Neural cell (in vitro differentiated cells): ENCODE measurements around the gene SVOP. TPM values are rescaled to one million over a fixed set of nuclear protein-coding genes. Genes with fewer than 3 reads are reported as not detected.

Experiments
- H2AFZ ChIP-seq: fragments of 200-600, 300-800 bp; sonication (generic), shearing (Covaris generic); 2 replicates; pipeline ENCODE4 v1.6.0; 2014; ENCODE audit warnings: low read depth, mild to moderate bottlenecking, antibody characterized with exemption, low read length, moderate library complexity
- H3F3A ChIP-seq: fragments of 200-600 bp; shearing (Covaris generic); 2 replicates; pipeline ENCODE4 v1.6.1; 2016; ENCODE audit warnings: mild to moderate bottlenecking, moderate library complexity, mixed read lengths, antibody characterized with exemption, low read length; ENCODE audit not compliant: insufficient read depth, poor library complexity, severe bottlenecking
- H3K27ac ChIP-seq: fragments of 200-600, 300-800 bp; sonication (generic), shearing (Covaris generic); 2 replicates; pipeline ENCODE4 v1.5.1; 2014; ENCODE audit warnings: mild to moderate bottlenecking, low read length, moderate library complexity
- H3K27me3 ChIP-seq: fragments of 300-800, 200-600 bp; sonication (generic), shearing (Covaris generic); 2 replicates; pipeline ENCODE4 v1.6.0; 2014; ENCODE audit warnings: mild to moderate bottlenecking, low read depth, low read length, moderate library complexity; ENCODE audit not compliant: insufficient read depth
- H3K36me3 ChIP-seq: fragments of 300-800, 200-600 bp; sonication (generic), shearing (Covaris generic); 2 replicates; pipeline ENCODE4 v1.5.1; 2014; ENCODE audit warnings: mild to moderate bottlenecking, antibody characterized with exemption, low read length, moderate library complexity; ENCODE audit not compliant: insufficient read depth
- H3K4me2 ChIP-seq: fragments of 300-800, 200-600 bp; sonication (generic), shearing (Covaris generic); 2 replicates; pipeline ENCODE4 v1.6.0; 2014; ENCODE audit warnings: mild to moderate bottlenecking, low read length
- H3K4me3 ChIP-seq: fragments of 300-800, 200-600 bp; sonication (generic), shearing (Covaris generic); 2 replicates; pipeline ENCODE4 v1.5.1; 2014; ENCODE audit warnings: mild to moderate bottlenecking, low read length, moderate library complexity
- H3K79me2 ChIP-seq: fragments of 200-600 bp; shearing (Covaris generic); replicated peaks from 2 replicates; pipeline ENCODE4 v1.6.0; 2014; ENCODE audit warnings: mild to moderate bottlenecking, low read length, moderate library complexity; ENCODE audit not compliant: insufficient read depth
- H3K9ac ChIP-seq: fragments of 300-800, 200-600 bp; sonication (generic), shearing (Covaris generic); 2 replicates; pipeline ENCODE4 v1.6.1; 2016; ENCODE audit warnings: mild to moderate bottlenecking, low read length, mixed read lengths
- H3K9me2 ChIP-seq: fragments of 200-600 bp; shearing (Covaris generic); 2 replicates; pipeline ENCODE4 v1.6.1; 2016; ENCODE audit warnings: mild to moderate bottlenecking, low read length, mixed read lengths; ENCODE audit not compliant: insufficient read depth
- H3K9me3 ChIP-seq: fragments of 200-600, 300-800 bp; sonication (generic), shearing (Covaris generic); 2 replicates; pipeline ENCODE4 v1.6.1; 2016; ENCODE audit warnings: mild to moderate bottlenecking, mixed run types, low read length, moderate library complexity, mixed read lengths
- H4K20me1 ChIP-seq: fragments of 200-600 bp; shearing (Covaris generic); 2 replicates; pipeline ENCODE4 v1.6.1; 2016; ENCODE audit warnings: mild to moderate bottlenecking, mixed run types; ENCODE audit not compliant: insufficient read depth
- EP300 ChIP-seq: fragments of 450-650 bp; conservative IDR thresholded peaks from 2 replicates; pipeline ENCODE4 v1.6.1; 2014; ENCODE audit warnings: antibody characterized with exemption, mild to moderate bottlenecking, moderate library complexity; ENCODE audit not compliant: poor library complexity, severe bottlenecking
- EZH2 ChIP-seq: fragments of 200-600, 300-800 bp; shearing (Covaris generic), sonication (generic); IDR thresholded peaks from 2 replicates; pipeline ENCODE4 v1.6.1; 2014; ENCODE audit warnings: antibody characterized with exemption, low read length, borderline replicate concordance, mild to moderate bottlenecking; ENCODE audit not compliant: insufficient read depth, poor library complexity, severe bottlenecking
- MXI1 ChIP-seq: fragments of 450-650 bp; conservative IDR thresholded peaks from 2 replicates; pipeline ENCODE4 v1.6.1; 2014; ENCODE audit warnings: antibody characterized with exemption, mild to moderate bottlenecking; ENCODE audit not compliant: poor library complexity, severe bottlenecking
- POLR2AphosphoS5 ChIP-seq: IDR thresholded peaks from 2 replicates; pipeline ENCODE4 v1.6.1; 2012
- RAD21 ChIP-seq: fragments of 450-650 bp; conservative IDR thresholded peaks from 2 replicates; pipeline ENCODE4 v1.6.1; 2014; ENCODE audit warnings: antibody characterized with exemption, mild to moderate bottlenecking, moderate library complexity
- SMC3 ChIP-seq: fragments of 450-650 bp; conservative IDR thresholded peaks from 2 replicates; pipeline ENCODE4 v1.6.1; 2014; ENCODE audit warnings: antibody characterized with exemption, mild to moderate bottlenecking, moderate library complexity; ENCODE audit not compliant: poor library complexity
- TAF1 ChIP-seq: IDR thresholded peaks from 2 replicates; pipeline ENCODE4 v1.6.1; 2012; ENCODE audit warnings: low read depth
- polyA plus RNA-seq: library from polyadenylated mRNA; depleted of rRNA; stranded (reverse); fragments of >200 nt; gene quantifications from 2 replicates; pipeline ENCODE4 v1.2.3, GENCODE V29; 2014
- TF ChIP-seq, protein P1 (sequence below): fragments of 450-650 bp; IDR thresholded peaks from 2 replicates; pipeline ENCODE4 v1.5.1; 2014; ENCODE audit warnings: antibody characterized with exemption, mild to moderate bottlenecking, moderate library complexity; ENCODE audit not compliant: poor library complexity, severe bottlenecking
- TF ChIP-seq, protein P2 (sequence below): IDR thresholded peaks from 2 replicates; pipeline ENCODE4 v1.6.1; 2012; ENCODE audit warnings: borderline replicate concordance

SVOP gene
- polyA plus RNA-seq, 1 donor from 2014 or later: 41.3 TPM

DNA sequence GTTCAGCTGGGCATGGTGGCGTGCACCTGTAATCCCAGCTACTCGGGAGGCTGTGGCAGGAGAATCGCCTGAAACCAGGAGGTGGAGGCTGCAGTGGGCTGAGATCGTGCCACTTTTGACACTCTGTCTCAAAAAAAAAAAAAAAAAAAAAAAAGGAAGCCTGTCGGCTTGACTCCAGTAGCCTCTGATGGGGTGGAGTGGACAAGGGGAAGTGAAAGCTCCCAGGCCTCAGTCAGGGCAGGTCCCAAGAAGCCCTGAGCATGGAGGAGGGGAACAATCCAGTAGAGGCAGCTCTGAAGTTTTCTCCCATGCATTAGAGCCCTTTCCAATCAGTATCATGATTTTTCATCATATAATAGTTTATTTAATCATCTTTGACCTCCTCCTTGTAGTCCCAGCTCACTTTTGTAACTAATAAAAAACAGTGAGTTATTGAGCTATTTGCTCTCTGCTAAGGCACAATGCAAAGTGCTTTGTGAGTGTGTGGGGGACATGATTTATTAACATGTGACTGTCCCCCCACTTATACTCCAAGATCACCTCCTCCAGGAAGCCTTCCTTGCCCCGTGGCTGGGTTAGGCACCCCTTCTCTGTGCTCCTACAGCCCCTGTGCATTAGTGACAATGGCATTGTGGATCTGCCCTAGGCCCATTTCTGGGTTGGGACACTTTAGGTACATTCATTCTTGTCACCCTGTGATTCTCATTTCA is 158.8 kb downstream of the SVOP start:
- H3K27ac ChIP-seq: no peak overlapping the region
- no peak for TF ChIP-seq MXI1
- H4K20me1 ChIP-seq: no peaks in the 10 kb centered on the region
- H3K9me2 ChIP-seq: no peaks in the 10 kb centered on the region
- no peaks in the 10 kb centered on the region for H3K27me3 ChIP-seq
- H3K79me2 ChIP-seq: no peaks in the 10 kb centered on the region
- no peak overlapping the region for H2AFZ ChIP-seq
- H3K36me3 ChIP-seq: no peaks in the 10 kb centered on the region
- H3K4me3 ChIP-seq: no peak overlapping the region
- H3F3A ChIP-seq: no peaks in the 10 kb centered on the region
- no peak overlapping the region for H3K4me2 ChIP-seq
- no peaks in the 10 kb centered on the region for H3K9me3 ChIP-seq
- no peak overlapping the region for H3K9ac ChIP-seq

DNA sequence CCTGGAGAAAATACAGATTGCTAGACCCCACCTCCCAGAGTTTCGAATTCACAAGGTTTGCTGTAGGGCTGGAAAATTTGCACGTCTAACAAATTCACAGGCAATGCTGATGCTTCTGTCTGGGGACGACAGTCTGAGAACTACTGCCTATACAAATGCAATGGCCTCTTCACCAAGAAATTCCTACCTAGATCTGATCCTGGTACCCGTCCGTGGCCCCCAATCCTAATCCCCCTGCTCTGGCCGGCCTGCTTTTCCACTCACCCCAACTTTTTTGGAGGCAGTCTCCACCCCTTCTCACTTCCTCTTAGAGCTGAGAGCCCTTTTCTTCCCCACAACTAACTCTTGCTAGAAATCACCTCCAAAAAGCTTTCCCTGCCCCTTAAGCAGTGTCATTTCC is 160.4 kb downstream of the SVOP start:
- TF ChIP-seq, protein P1, sequence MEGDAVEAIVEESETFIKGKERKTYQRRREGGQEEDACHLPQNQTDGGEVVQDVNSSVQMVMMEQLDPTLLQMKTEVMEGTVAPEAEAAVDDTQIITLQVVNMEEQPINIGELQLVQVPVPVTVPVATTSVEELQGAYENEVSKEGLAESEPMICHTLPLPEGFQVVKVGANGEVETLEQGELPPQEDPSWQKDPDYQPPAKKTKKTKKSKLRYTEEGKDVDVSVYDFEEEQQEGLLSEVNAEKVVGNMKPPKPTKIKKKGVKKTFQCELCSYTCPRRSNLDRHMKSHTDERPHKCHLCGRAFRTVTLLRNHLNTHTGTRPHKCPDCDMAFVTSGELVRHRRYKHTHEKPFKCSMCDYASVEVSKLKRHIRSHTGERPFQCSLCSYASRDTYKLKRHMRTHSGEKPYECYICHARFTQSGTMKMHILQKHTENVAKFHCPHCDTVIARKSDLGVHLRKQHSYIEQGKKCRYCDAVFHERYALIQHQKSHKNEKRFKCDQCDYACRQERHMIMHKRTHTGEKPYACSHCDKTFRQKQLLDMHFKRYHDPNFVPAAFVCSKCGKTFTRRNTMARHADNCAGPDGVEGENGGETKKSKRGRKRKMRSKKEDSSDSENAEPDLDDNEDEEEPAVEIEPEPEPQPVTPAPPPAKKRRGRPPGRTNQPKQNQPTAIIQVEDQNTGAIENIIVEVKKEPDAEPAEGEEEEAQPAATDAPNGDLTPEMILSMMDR: no peak
- TF ChIP-seq MXI1 (no peak), EP300 (no peak), POLR2AphosphoS5 (no peak), RAD21 (no peak), EZH2 (no peak), SMC3 (no peak), TAF1 (no peak)
- TF ChIP-seq, protein P2, sequence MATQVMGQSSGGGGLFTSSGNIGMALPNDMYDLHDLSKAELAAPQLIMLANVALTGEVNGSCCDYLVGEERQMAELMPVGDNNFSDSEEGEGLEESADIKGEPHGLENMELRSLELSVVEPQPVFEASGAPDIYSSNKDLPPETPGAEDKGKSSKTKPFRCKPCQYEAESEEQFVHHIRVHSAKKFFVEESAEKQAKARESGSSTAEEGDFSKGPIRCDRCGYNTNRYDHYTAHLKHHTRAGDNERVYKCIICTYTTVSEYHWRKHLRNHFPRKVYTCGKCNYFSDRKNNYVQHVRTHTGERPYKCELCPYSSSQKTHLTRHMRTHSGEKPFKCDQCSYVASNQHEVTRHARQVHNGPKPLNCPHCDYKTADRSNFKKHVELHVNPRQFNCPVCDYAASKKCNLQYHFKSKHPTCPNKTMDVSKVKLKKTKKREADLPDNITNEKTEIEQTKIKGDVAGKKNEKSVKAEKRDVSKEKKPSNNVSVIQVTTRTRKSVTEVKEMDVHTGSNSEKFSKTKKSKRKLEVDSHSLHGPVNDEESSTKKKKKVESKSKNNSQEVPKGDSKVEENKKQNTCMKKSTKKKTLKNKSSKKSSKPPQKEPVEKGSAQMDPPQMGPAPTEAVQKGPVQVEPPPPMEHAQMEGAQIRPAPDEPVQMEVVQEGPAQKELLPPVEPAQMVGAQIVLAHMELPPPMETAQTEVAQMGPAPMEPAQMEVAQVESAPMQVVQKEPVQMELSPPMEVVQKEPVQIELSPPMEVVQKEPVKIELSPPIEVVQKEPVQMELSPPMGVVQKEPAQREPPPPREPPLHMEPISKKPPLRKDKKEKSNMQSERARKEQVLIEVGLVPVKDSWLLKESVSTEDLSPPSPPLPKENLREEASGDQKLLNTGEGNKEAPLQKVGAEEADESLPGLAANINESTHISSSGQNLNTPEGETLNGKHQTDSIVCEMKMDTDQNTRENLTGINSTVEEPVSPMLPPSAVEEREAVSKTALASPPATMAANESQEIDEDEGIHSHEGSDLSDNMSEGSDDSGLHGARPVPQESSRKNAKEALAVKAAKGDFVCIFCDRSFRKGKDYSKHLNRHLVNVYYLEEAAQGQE: no peak
- H3K4me3 ChIP-seq: no peak overlapping the region
- no peaks in the 10 kb centered on the region for H3K9me3 ChIP-seq
- H3K9ac ChIP-seq: no peak overlapping the region
- H2AFZ ChIP-seq: no peak overlapping the region
- no peaks in the 10 kb centered on the region for H3F3A ChIP-seq
- no peaks in the 10 kb centered on the region for H3K9me2 ChIP-seq
- no peaks in the 10 kb centered on the region for H3K27me3 ChIP-seq
- no peaks in the 10 kb centered on the region for H4K20me1 ChIP-seq
- H3K36me3 ChIP-seq: no peaks in the 10 kb centered on the region
- no peak overlapping the region for H3K4me2 ChIP-seq
- peaks cover 9% of the 10 kb centered on the region for H3K79me2 ChIP-seq
- no peak overlapping the region for H3K27ac ChIP-seq

DNA sequence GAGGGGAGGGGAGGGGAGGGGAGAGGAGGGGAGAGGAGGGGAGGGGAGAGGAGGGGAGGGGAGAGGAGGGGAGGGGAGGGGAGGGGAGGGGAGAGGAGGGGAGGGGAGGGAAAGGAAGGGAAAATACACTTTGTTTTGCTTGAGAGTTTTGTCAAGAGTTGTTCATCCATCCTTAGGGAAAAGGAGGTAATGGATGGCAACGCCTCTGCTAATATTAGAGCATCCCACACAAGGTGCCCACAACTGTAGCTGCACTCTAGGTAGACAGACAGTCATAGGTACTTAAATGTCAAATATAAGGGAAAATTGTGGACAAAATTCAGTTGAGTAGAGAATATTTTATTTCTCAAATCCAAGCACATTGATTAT is 161.0 kb downstream of the SVOP start:
- no peak overlapping the region for H3K9ac ChIP-seq
- H3K9me2 ChIP-seq: no peaks in the 10 kb centered on the region
- no peak overlapping the region for H3K4me3 ChIP-seq
- no peaks in the 10 kb centered on the region for H4K20me1 ChIP-seq
- no peaks in the 10 kb centered on the region for H3K36me3 ChIP-seq
- H3K9me3 ChIP-seq: no peaks in the 10 kb centered on the region
- H3K27ac ChIP-seq: no peak overlapping the region
- no peaks in the 10 kb centered on the region for H3K27me3 ChIP-seq
- no peak overlapping the region for H2AFZ ChIP-seq
- no peak overlapping the region for H3K4me2 ChIP-seq
- TF ChIP-seq RAD21 (no peak), SMC3 (no peak), EZH2 (no peak), EP300 (no peak), MXI1 (no peak), POLR2AphosphoS5 (no peak), TAF1 (no peak)
- TF ChIP-seq, protein P1: no peak
- TF ChIP-seq, protein P2: no peak
- no peaks in the 10 kb centered on the region for H3F3A ChIP-seq
- H3K79me2 ChIP-seq: peaks cover 14% of the 10 kb centered on the region
